ENCODE measurements around the gene ADAMTSL5. TPM values are rescaled to one million over a fixed set of nuclear protein-coding genes. Genes with fewer than 3 reads are reported as not detected.
"Not testable (repeated sequence)": the region's sequence is repeated elsewhere in the genome, so short reads cannot be mapped to it uniquely, and the experiment has no call there.

Gene ADAMTSL5
- total and polyA plus RNA-seq, 4 donors, result 0.40 to 1.6 (median 0.91) TPM

- Histone ChIP-seq H3K36me3 (ENCODE audit: control insufficient read depth, insufficient read depth, low read length) (peaks cover 24% of the 10 kb centered on the region), H3K4me1 (ENCODE audit: control insufficient read depth, insufficient read depth, low read length) (peaks cover 1% of the 10 kb centered on the region)
- 86% methylated on average over 10 of the region's 17 CpGs for WGBS (ENCODE audit: insufficient coverage)
Measured at GRCh38 chr19:1551068-1552040, 38.5 kb upstream of the ADAMTSL5 start.

GRCh38 chr19:1549332-1549945, 36.6 kb upstream of the ADAMTSL5 start:
- Histone ChIP-seq H3K4me1 (ENCODE audit: control insufficient read depth, insufficient read depth, low read length) (peaks cover 6% of the 10 kb centered on the region), H3K4me3 (ENCODE audit: low read depth, low read length) (no peak overlapping the region), H3K9me3 (ENCODE audit: control insufficient read depth, insufficient read depth, low read length) (no peaks in the 10 kb centered on the region), H3K27me3 (ENCODE audit: control insufficient read depth, insufficient read depth, low read length) (peaks cover 4% of the 10 kb centered on the region), H3K27ac (ENCODE audit: low read depth, low read length) (no peak overlapping the region), H3K36me3 (ENCODE audit: control insufficient read depth, insufficient read depth, low read length) (peaks cover 10% of the 10 kb centered on the region)
- DNase-seq (ENCODE audit: low read depth in 4 of 6, low spot score in 6 of 6), result no peak
- WGBS (ENCODE audit: insufficient coverage), result 88% methylated on average over 4 of the region's 4 CpGs

More at GRCh38 chr19:1551068-1552040, 38.5 kb upstream of the ADAMTSL5 start:
- Histone ChIP-seq H3K27me3 (ENCODE audit: control insufficient read depth, insufficient read depth, low read length) (no peaks in the 10 kb centered on the region), H3K9me3 (ENCODE audit: control insufficient read depth, insufficient read depth, low read length) (no peaks in the 10 kb centered on the region), H3K4me3 (ENCODE audit: low read depth, low read length) (no peak overlapping the region), H3K27ac (ENCODE audit: low read depth, low read length) (no peak overlapping the region)
- no peak for DNase-seq (ENCODE audit: low read depth in 4 of 6, low spot score in 6 of 6)

GRCh38 chr19:1540365-1540925, 27.6 kb upstream of the ADAMTSL5 start:
- H3K4me1 ChIP-seq (ENCODE audit: control insufficient read depth, insufficient read depth, low read length), result peaks cover 13% of the 10 kb centered on the region
- H3K4me3 ChIP-seq (ENCODE audit: low read depth, low read length), result no peak overlapping the region
- DNase-seq (ENCODE audit: low read depth in 4 of 6, low spot score in 6 of 6), result peak in 2 of 6 donors; percentile 13 to 66
- no peak overlapping the region for H3K27ac ChIP-seq (ENCODE audit: low read depth, low read length)
- H3K9me3 ChIP-seq (ENCODE audit: control insufficient read depth, insufficient read depth, low read length), result no peaks in the 10 kb centered on the region
- H3K36me3 ChIP-seq (ENCODE audit: control insufficient read depth, insufficient read depth, low read length), result no peaks in the 10 kb centered on the region
- peaks cover under 1% of the 10 kb centered on the region for H3K27me3 ChIP-seq (ENCODE audit: control insufficient read depth, insufficient read depth, low read length)
- WGBS (ENCODE audit: insufficient coverage), result 30% methylated on average over 17 of the region's 17 CpGs

GRCh38 chr19:1539749-1540148, 26.9 kb upstream of the ADAMTSL5 start:
- not testable (repeated sequence) for H3K27ac ChIP-seq (ENCODE audit: low read depth, low read length); H3K4me3 ChIP-seq (ENCODE audit: low read depth, low read length); DNase-seq (ENCODE audit: low read depth in 4 of 6, low spot score in 6 of 6); H3K9me3 ChIP-seq (ENCODE audit: control insufficient read depth, insufficient read depth, low read length); H3K27me3 ChIP-seq (ENCODE audit: control insufficient read depth, insufficient read depth, low read length); H3K36me3 ChIP-seq (ENCODE audit: control insufficient read depth, insufficient read depth, low read length)
- peaks cover 13% of the 10 kb centered on the region for H3K4me1 ChIP-seq (ENCODE audit: control insufficient read depth, insufficient read depth, low read length)
- WGBS (ENCODE audit: insufficient coverage), result 90% methylated on average over 2 of the region's 11 CpGs

GRCh38 chr19:1538978-1539377, 26.2 kb upstream of the ADAMTSL5 start:
- H3K4me3 ChIP-seq (ENCODE audit: low read depth, low read length), result no peak overlapping the region
- 45% methylated on average over 11 of the region's 15 CpGs for WGBS (ENCODE audit: insufficient coverage)
- peaks cover 13% of the 10 kb centered on the region for H3K4me1 ChIP-seq (ENCODE audit: control insufficient read depth, insufficient read depth, low read length)
- no peak overlapping the region for H3K27ac ChIP-seq (ENCODE audit: low read depth, low read length)
- DNase-seq (ENCODE audit: low read depth in 4 of 6, low spot score in 6 of 6), result no peak
- H3K36me3 ChIP-seq (ENCODE audit: control insufficient read depth, insufficient read depth, low read length), result peaks cover 7% of the 10 kb centered on the region
- H3K27me3 ChIP-seq (ENCODE audit: control insufficient read depth, insufficient read depth, low read length), result no peaks in the 10 kb centered on the region
- no peaks in the 10 kb centered on the region for H3K9me3 ChIP-seq (ENCODE audit: control insufficient read depth, insufficient read depth, low read length)

GRCh38 chr19:1535699-1536098, 22.9 kb upstream of the ADAMTSL5 start:
- 96% methylated on average over 5 of the region's 7 CpGs for WGBS (ENCODE audit: insufficient coverage)
- not testable (repeated sequence) for H3K27ac ChIP-seq (ENCODE audit: low read depth, low read length); DNase-seq (ENCODE audit: low read depth in 4 of 6, low spot score in 6 of 6); H3K9me3 ChIP-seq (ENCODE audit: control insufficient read depth, insufficient read depth, low read length); H3K27me3 ChIP-seq (ENCODE audit: control insufficient read depth, insufficient read depth, low read length); H3K4me3 ChIP-seq (ENCODE audit: low read depth, low read length)
- Histone ChIP-seq H3K36me3 (ENCODE audit: control insufficient read depth, insufficient read depth, low read length) (peaks cover 18% of the 10 kb centered on the region), H3K4me1 (ENCODE audit: control insufficient read depth, insufficient read depth, low read length) (peaks cover 13% of the 10 kb centered on the region)

- H3K27me3 ChIP-seq (ENCODE audit: control insufficient read depth, insufficient read depth, low read length), result no peaks in the 10 kb centered on the region
- WGBS (ENCODE audit: insufficient coverage), result 83% methylated on average over 14 of the region's 14 CpGs
- H3K27ac ChIP-seq (ENCODE audit: low read depth, low read length), result no peak overlapping the region
- no peak overlapping the region for H3K4me3 ChIP-seq (ENCODE audit: low read depth, low read length)
- DNase-seq (ENCODE audit: low read depth in 4 of 6, low spot score in 6 of 6), result no peak
- H3K36me3 ChIP-seq (ENCODE audit: control insufficient read depth, insufficient read depth, low read length), result peaks cover 22% of the 10 kb centered on the region
- H3K9me3 ChIP-seq (ENCODE audit: control insufficient read depth, insufficient read depth, low read length), result no peaks in the 10 kb centered on the region
- peaks cover 8% of the 10 kb centered on the region for H3K4me1 ChIP-seq (ENCODE audit: control insufficient read depth, insufficient read depth, low read length)
Measured at GRCh38 chr19:1534972-1535371, 22.2 kb upstream of the ADAMTSL5 start.

- no peak for DNase-seq (ENCODE audit: low read depth in 4 of 6, low spot score in 6 of 6)
- Histone ChIP-seq H3K27ac (ENCODE audit: low read depth, low read length) (no peak overlapping the region), H3K4me1 (ENCODE audit: control insufficient read depth, insufficient read depth, low read length) (peaks cover 3% of the 10 kb centered on the region), H3K36me3 (ENCODE audit: control insufficient read depth, insufficient read depth, low read length) (peaks cover 36% of the 10 kb centered on the region), H3K4me3 (ENCODE audit: low read depth, low read length) (no peak overlapping the region), H3K27me3 (ENCODE audit: control insufficient read depth, insufficient read depth, low read length) (no peaks in the 10 kb centered on the region), H3K9me3 (ENCODE audit: control insufficient read depth, insufficient read depth, low read length) (no peaks in the 10 kb centered on the region)
- WGBS (ENCODE audit: insufficient coverage), result 65% methylated on average over 18 of the region's 23 CpGs
Measured at GRCh38 chr19:1533510-1534150, 20.8 kb upstream of the ADAMTSL5 start.

- no peaks in the 10 kb centered on the region for H3K4me1 ChIP-seq (ENCODE audit: control insufficient read depth, insufficient read depth, low read length)
- no peak overlapping the region for H3K4me3 ChIP-seq (ENCODE audit: low read depth, low read length)
- H3K36me3 ChIP-seq (ENCODE audit: control insufficient read depth, insufficient read depth, low read length), result peaks cover 44% of the 10 kb centered on the region
- no peak overlapping the region for H3K27ac ChIP-seq (ENCODE audit: low read depth, low read length)
- WGBS (ENCODE audit: insufficient coverage), result 80% methylated on average over 4 of the region's 9 CpGs
- H3K27me3 ChIP-seq (ENCODE audit: control insufficient read depth, insufficient read depth, low read length), result no peaks in the 10 kb centered on the region
- no peak for DNase-seq (ENCODE audit: low read depth in 4 of 6, low spot score in 6 of 6)
- H3K9me3 ChIP-seq (ENCODE audit: control insufficient read depth, insufficient read depth, low read length), result no peaks in the 10 kb centered on the region
Measured at GRCh38 chr19:1532003-1532402, 19.2 kb upstream of the ADAMTSL5 start.
